Measurements from ENCODE around the gene PTPRR.

DNA sequence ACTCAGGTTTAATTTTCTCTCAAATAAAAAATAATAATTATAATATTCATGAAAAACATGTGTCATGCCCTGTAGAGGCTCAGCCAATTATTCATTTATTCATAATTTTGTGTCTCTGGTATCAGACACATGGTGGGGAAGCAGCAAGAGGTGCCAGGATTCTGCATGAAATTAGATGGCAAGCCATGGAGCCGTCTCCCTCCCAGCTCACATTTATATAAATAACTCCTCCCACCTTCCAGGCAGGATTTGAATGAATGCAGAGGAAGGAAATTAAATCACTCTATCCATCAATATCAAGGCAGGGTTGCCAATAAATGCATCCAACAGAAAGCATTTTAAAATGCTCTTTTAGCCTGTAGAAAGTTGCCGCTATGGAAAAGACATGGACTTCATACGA, 98.1 kb downstream of the PTPRR start:
- TF ChIP-seq EZH2 (IDR thresholded peaks at IDR 0.05; ENCODE audit: low read length, missing control alignments), result no peak
- TF ChIP-seq, protein P1, sequence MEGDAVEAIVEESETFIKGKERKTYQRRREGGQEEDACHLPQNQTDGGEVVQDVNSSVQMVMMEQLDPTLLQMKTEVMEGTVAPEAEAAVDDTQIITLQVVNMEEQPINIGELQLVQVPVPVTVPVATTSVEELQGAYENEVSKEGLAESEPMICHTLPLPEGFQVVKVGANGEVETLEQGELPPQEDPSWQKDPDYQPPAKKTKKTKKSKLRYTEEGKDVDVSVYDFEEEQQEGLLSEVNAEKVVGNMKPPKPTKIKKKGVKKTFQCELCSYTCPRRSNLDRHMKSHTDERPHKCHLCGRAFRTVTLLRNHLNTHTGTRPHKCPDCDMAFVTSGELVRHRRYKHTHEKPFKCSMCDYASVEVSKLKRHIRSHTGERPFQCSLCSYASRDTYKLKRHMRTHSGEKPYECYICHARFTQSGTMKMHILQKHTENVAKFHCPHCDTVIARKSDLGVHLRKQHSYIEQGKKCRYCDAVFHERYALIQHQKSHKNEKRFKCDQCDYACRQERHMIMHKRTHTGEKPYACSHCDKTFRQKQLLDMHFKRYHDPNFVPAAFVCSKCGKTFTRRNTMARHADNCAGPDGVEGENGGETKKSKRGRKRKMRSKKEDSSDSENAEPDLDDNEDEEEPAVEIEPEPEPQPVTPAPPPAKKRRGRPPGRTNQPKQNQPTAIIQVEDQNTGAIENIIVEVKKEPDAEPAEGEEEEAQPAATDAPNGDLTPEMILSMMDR (conservative IDR thresholded peaks at IDR 0.05 in 1 of 2, IDR thresholded peaks at IDR 0.05 in 1 of 2; ENCODE audit: low read depth in 1 of 2, low read length in 2 of 2), result no peak

Measured in fibroblast of lung (primary cell).